Measurements from ENCODE around the gene TIFAB. TPM values are rescaled to one million over a fixed set of nuclear protein-coding genes. Genes with fewer than 3 reads are reported as not detected.

TIFAB gene
- total and polyA plus RNA-seq, 8 donors: 0.08 TPM; not detected in 7

DNA sequence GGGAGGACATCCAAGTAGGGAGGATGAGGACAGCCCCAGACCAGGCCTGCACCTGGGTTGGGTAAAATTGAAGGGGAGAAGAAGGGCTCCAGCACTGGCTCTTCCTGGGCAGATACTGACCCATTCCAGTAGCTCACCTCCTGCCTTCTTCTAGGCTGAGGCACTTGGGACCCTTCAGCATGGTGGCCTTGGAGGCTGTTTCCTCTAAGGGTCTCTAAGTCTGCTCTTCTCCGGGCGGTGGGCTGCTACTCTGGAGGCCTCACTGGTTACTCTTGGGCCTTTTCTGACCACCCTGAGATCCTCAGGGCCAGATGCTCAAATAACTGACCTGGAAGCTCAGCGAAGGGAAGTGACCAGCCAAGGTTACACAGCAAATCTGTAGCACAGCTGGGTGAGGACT, 2.8 kb upstream of the TIFAB start:
- Histone ChIP-seq H3K27ac (no peak overlapping the region), H3K4me1 (peaks cover 8 to 20% (median 17%) of the 10 kb centered on the region in 4 donors)
- intact Hi-C loops (cut with DNase I; ENCODE audit: low total_unique reads): no loop called here

DNA sequence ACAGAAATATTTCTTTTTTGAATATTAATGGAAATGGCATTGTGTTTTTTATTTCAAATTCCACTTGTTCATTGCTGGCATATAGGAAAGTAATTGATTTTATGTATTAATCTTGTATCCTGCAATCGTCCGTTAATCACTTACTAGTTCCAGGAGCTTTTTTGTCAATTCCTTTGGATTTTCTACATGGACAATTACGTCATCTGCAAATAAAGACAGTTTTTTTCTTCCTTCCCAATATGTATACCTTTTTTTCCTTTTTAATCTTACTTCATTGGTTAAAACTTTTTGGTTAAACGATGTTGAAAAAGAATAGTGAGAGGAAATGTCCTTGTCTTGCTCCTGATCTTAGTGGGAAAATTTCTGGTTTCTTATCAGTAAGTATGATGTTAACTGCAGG, 1.5 kb upstream of the TIFAB start:
- no peak overlapping the region for H3K27ac ChIP-seq
- H3K9me3 ChIP-seq: no peaks in the 10 kb centered on the region
- WGBS, 5 donors: 69 to 87% (median 84%) methylated on average over 4 of the region's 4 CpGs
- intact Hi-C loops (cut with DNase I; ENCODE audit: low total_unique reads): no loop called here
- TF ChIP-seq, protein P1, sequence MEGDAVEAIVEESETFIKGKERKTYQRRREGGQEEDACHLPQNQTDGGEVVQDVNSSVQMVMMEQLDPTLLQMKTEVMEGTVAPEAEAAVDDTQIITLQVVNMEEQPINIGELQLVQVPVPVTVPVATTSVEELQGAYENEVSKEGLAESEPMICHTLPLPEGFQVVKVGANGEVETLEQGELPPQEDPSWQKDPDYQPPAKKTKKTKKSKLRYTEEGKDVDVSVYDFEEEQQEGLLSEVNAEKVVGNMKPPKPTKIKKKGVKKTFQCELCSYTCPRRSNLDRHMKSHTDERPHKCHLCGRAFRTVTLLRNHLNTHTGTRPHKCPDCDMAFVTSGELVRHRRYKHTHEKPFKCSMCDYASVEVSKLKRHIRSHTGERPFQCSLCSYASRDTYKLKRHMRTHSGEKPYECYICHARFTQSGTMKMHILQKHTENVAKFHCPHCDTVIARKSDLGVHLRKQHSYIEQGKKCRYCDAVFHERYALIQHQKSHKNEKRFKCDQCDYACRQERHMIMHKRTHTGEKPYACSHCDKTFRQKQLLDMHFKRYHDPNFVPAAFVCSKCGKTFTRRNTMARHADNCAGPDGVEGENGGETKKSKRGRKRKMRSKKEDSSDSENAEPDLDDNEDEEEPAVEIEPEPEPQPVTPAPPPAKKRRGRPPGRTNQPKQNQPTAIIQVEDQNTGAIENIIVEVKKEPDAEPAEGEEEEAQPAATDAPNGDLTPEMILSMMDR (IDR thresholded peaks at IDR 0.05): no peak
- TF ChIP-seq EP300 (IDR thresholded peaks at IDR 0.05): no peak
- no peak for TF ChIP-seq POLR2A (IDR thresholded peaks at IDR 0.05)
- no peak for TF ChIP-seq POLR2AphosphoS5 (IDR thresholded peaks at IDR 0.05)
- H3K4me3 ChIP-seq: no peak overlapping the region
- H3K4me1 ChIP-seq: peaks cover 1 to 11% (median 6%) of the 10 kb centered on the region in 4 donors
- no peak for DNase-seq
- H3K36me3 ChIP-seq: no peaks in the 10 kb centered on the region
- peaks cover 0 to 21% (median 0%) of the 10 kb centered on the region in 3 donors for H3K27me3 ChIP-seq

More for the DNA sequence above, 2.8 kb upstream of the TIFAB start:
- Histone ChIP-seq H3K36me3 (no peaks in the 10 kb centered on the region), H3K4me3 (no peak overlapping the region), H3K27me3 (peaks cover 0 to 30% (median 0%) of the 10 kb centered on the region in 3 donors), H3K9me3 (no peaks in the 10 kb centered on the region)
- TF ChIP-seq EP300 (IDR thresholded peaks at IDR 0.05) (no peak), POLR2AphosphoS5 (IDR thresholded peaks at IDR 0.05) (no peak), POLR2A (IDR thresholded peaks at IDR 0.05) (no peak)
- TF ChIP-seq, protein P1 (IDR thresholded peaks at IDR 0.05): no peak
- no peak for DNase-seq
- WGBS, 5 donors: 76 to 100% (median 96%) methylated on average over 3 of the region's 3 CpGs

GRCh38 chr5:135451581-135452320, 400 bp downstream of the TIFAB start:
- intact Hi-C loops (cut with DNase I; ENCODE audit: low total_unique reads): no loop called here
- H3K4me1 ChIP-seq: no peaks in the 10 kb centered on the region
- peak in 1 of 2 donors; percentile 18 for DNase-seq
- peaks cover 0 to 21% (median 0%) of the 10 kb centered on the region in 3 donors for H3K27me3 ChIP-seq
- 81 to 91% (median 90%) methylated on average over 17 of the region's 17 CpGs for WGBS, 5 donors
- H3K27ac ChIP-seq: no peak overlapping the region
- no peaks in the 10 kb centered on the region for H3K36me3 ChIP-seq
- no peaks in the 10 kb centered on the region for H3K9me3 ChIP-seq
- no peak for TF ChIP-seq POLR2AphosphoS5 (IDR thresholded peaks at IDR 0.05)
- TF ChIP-seq, protein P1 (IDR thresholded peaks at IDR 0.05): no peak
- no peak for TF ChIP-seq POLR2A (IDR thresholded peaks at IDR 0.05)
- TF ChIP-seq EP300 (IDR thresholded peaks at IDR 0.05): no peak
- no peak overlapping the region for H3K4me3 ChIP-seq

DNA sequence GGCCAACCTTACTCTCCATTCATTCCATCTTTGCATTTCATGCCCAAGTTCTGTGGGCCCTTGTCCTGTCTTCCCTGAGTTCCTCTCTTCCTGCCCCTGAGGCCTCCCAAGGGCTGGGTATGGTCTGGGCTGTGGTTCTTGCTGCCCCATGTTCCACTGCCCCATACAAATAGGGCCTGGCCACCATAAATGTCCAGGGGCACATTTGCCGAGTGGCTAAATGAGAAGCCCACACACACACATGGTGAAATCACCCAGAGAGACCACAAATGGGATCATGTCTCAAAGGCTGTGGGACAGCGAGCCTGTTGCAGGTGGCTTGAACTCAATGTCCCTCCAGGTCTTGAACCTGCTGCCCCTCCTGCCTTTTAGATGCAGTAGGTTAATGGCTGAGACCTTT, 1.2 kb downstream of the TIFAB start:
- Histone ChIP-seq H3K9me3 (no peaks in the 10 kb centered on the region), H3K36me3 (no peaks in the 10 kb centered on the region), H3K4me1 (no peaks in the 10 kb centered on the region), H3K27me3 (peaks cover 0 to 21% (median 0%) of the 10 kb centered on the region in 3 donors), H3K27ac (no peak overlapping the region), H3K4me3 (no peak overlapping the region)
- intact Hi-C loops (cut with DNase I; ENCODE audit: low total_unique reads): no loop called here
- WGBS, 5 donors: 86 to 100% (median 94%) methylated on average over 2 of the region's 2 CpGs
- DNase-seq: no peak
- TF ChIP-seq, protein P1 (IDR thresholded peaks at IDR 0.05): no peak
- no peak for TF ChIP-seq POLR2A (IDR thresholded peaks at IDR 0.05)
- no peak for TF ChIP-seq POLR2AphosphoS5 (IDR thresholded peaks at IDR 0.05)
- no peak for TF ChIP-seq EP300 (IDR thresholded peaks at IDR 0.05)

Measured in stomach (tissue), 9 donors.